ENCODE results near the gene GCNA.

GRCh38 chrX:71533516-71533850 is 44.8 kb upstream of the GCNA start:
- TF ChIP-seq, protein P1, sequence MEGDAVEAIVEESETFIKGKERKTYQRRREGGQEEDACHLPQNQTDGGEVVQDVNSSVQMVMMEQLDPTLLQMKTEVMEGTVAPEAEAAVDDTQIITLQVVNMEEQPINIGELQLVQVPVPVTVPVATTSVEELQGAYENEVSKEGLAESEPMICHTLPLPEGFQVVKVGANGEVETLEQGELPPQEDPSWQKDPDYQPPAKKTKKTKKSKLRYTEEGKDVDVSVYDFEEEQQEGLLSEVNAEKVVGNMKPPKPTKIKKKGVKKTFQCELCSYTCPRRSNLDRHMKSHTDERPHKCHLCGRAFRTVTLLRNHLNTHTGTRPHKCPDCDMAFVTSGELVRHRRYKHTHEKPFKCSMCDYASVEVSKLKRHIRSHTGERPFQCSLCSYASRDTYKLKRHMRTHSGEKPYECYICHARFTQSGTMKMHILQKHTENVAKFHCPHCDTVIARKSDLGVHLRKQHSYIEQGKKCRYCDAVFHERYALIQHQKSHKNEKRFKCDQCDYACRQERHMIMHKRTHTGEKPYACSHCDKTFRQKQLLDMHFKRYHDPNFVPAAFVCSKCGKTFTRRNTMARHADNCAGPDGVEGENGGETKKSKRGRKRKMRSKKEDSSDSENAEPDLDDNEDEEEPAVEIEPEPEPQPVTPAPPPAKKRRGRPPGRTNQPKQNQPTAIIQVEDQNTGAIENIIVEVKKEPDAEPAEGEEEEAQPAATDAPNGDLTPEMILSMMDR (conservative IDR thresholded peaks at IDR 0.05; ENCODE audit: low read depth, low read length) = no peak
- no peak for TF ChIP-seq EZH2 (IDR thresholded peaks at IDR 0.05; ENCODE audit: low read length, unreplicated experiment)

Measured in PC-3 (cell line).